Thyroid gland (tissue), 4 donors: ENCODE measurements around the gene DGKB.

Experiments
- POLR2A ChIP-seq, 2 donors: fragments of 450-650 bp; IDR thresholded peaks; one replicate each; pipeline ENCODE4 v1.6.1; 2017; ENCODE audit warnings: antibody characterized with exemption in 2 of 2, mild to moderate bottlenecking in 2 of 2, moderate library complexity in 1 of 2
- TF ChIP-seq, protein P1 (sequence below), 6 experiments: fragments of 200-600 bp in 3 of 6; fragments of 450-650 bp in 3 of 6; sonication (generic) in 3 of 6; IDR thresholded peaks; one replicate each; pipeline ENCODE4 v1.5.1; 2016 to 2019; ENCODE audit warnings: antibody characterized with exemption in 6 of 6, mild to moderate bottlenecking in 2 of 6, inconsistent platforms in 1 of 6, moderate library complexity in 1 of 6

DNA sequence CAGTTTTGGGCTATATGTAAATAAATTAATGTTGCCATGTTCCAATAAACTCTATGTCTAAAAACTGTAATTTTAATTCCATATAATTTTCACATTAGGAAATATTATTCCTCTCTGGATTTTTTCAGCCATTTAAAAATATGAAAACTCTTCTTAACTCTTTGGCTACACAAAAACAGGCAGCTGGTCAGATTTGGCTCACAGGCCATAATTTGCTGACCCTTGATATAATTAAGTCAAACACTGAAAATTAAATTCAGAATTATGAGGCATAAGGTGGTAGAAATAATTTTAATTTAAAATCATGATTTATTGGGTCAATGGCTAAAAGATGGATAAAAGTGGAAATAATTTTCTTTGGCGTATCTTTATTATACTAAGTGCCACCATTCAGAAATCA lies 746.1 kb downstream of the DGKB start:
- TF ChIP-seq, protein P1, sequence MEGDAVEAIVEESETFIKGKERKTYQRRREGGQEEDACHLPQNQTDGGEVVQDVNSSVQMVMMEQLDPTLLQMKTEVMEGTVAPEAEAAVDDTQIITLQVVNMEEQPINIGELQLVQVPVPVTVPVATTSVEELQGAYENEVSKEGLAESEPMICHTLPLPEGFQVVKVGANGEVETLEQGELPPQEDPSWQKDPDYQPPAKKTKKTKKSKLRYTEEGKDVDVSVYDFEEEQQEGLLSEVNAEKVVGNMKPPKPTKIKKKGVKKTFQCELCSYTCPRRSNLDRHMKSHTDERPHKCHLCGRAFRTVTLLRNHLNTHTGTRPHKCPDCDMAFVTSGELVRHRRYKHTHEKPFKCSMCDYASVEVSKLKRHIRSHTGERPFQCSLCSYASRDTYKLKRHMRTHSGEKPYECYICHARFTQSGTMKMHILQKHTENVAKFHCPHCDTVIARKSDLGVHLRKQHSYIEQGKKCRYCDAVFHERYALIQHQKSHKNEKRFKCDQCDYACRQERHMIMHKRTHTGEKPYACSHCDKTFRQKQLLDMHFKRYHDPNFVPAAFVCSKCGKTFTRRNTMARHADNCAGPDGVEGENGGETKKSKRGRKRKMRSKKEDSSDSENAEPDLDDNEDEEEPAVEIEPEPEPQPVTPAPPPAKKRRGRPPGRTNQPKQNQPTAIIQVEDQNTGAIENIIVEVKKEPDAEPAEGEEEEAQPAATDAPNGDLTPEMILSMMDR (IDR thresholded peaks at IDR 0.05) = no peak
- no peak for TF ChIP-seq POLR2A (IDR thresholded peaks at IDR 0.05)
